Omental fat pad (tissue), 4 donors: ENCODE measurements around the gene LYPD1. TPM values are rescaled to one million over a fixed set of nuclear protein-coding genes. Genes with fewer than 3 reads are reported as not detected.

Experiments
- ATAC-seq: fragments of 150-250 bp; one replicate; pipeline ENCODE4 v1.9.1; 2016; ENCODE audit warnings: mild to moderate bottlenecking, moderate library complexity; ENCODE audit not compliant: low FRiP score
- DNase-seq: peaks from one replicate; pipeline ENCODE4 v3.0.0-alpha.2; 2019; ENCODE audit warnings: low spot score
- total RNA-seq, 4 donors: library from RNA; depleted of rRNA; stranded (reverse); fragments of >200 nt; gene quantifications; one replicate each; pipeline ENCODE4 v1.1.0, GENCODE V29; 2016
- TF ChIP-seq, protein P1 (sequence below), 3 donors: fragments of 450-650 bp; IDR thresholded peaks; one replicate each; pipeline ENCODE4 v1.5.1; 2016 to 2017; ENCODE audit warnings: antibody characterized with exemption in 3 of 3, mild to moderate bottlenecking in 3 of 3, moderate library complexity in 2 of 3

LYPD1 gene
- total RNA-seq, 4 donors from 2014 or later: 0.48 TPM; not detected in 3

DNA sequence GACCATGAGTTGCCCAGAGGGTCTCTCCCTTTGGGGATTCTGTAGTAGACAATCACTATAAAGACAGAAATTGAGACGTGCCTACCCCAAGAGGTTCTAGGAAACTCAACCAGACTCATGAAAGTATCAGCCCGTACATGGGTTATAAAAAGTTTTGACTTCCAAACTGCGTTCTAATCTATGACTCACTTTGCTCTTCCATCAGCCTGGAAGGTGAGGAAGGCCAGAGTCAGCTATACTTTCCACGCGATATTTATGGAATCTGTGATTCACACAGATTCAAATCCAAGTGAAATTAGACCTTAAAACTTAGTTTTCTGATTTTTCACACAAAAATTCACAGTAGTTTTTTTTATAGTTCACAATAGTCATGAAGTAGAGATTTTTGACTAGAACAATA, 7.7 kb upstream of the LYPD1 start:
- TF ChIP-seq, protein P1, sequence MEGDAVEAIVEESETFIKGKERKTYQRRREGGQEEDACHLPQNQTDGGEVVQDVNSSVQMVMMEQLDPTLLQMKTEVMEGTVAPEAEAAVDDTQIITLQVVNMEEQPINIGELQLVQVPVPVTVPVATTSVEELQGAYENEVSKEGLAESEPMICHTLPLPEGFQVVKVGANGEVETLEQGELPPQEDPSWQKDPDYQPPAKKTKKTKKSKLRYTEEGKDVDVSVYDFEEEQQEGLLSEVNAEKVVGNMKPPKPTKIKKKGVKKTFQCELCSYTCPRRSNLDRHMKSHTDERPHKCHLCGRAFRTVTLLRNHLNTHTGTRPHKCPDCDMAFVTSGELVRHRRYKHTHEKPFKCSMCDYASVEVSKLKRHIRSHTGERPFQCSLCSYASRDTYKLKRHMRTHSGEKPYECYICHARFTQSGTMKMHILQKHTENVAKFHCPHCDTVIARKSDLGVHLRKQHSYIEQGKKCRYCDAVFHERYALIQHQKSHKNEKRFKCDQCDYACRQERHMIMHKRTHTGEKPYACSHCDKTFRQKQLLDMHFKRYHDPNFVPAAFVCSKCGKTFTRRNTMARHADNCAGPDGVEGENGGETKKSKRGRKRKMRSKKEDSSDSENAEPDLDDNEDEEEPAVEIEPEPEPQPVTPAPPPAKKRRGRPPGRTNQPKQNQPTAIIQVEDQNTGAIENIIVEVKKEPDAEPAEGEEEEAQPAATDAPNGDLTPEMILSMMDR (IDR thresholded peaks at IDR 0.05): no peak
- DNase-seq (no peak), ATAC-seq (no peak)

DNA sequence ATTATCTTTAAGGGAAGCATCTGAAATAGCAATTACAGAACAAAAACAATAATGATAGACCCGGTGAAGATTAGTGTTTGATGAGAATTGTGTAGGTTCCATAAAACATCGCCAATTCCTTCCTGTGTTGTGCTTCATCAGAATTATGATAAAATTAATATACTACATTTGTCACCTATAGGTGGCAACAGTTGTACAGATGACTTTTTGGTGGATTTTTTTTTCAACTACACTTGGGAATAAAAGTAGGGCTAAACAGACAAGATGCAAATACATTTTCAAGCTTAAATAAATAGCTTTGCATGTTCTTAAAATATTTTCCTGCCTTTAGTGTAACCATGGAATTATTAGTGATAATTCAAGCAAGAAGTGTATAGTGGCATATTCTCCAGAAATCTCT, 7.0 kb upstream of the LYPD1 start:
- TF ChIP-seq, protein P1 (IDR thresholded peaks at IDR 0.05): no peak
- no peak for ATAC-seq
- DNase-seq: no peak

DNA sequence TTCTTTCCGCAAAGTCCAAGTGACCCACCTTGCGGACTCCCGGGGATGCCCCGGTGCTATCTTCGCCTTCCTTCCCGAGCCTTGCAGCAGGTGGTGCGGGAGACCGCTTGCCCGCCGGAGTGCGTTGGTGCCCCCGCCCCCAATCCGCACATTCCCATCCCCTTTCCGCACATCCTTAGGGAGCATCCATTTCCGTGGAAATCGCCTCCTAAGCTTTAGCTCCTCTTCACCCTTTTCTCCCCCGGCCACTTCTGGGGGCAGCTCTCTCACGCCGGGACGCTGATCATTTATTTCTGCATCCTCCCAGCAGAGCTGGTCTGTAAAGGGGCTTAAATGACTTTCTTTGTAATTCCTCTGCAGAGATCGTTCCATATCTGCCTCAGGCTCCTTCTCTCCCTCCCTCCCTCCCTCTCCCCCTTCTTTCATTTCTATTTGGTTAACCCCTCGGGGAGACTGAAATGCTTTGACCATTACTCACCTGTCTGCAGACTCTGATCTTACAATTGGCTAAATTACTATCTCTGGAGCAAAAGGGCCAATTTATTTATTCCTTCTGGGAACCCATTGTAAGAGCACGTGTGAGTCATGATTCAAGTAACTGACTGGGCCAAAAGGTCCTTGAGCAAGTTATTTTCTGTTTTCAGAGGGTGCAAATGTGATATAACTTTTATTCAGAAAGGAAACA, 1.3 kb upstream of the LYPD1 start:
- TF ChIP-seq, protein P1 (IDR thresholded peaks at IDR 0.05): no peak
- ATAC-seq (peak; percentile 35), DNase-seq (no peak)

DNA sequence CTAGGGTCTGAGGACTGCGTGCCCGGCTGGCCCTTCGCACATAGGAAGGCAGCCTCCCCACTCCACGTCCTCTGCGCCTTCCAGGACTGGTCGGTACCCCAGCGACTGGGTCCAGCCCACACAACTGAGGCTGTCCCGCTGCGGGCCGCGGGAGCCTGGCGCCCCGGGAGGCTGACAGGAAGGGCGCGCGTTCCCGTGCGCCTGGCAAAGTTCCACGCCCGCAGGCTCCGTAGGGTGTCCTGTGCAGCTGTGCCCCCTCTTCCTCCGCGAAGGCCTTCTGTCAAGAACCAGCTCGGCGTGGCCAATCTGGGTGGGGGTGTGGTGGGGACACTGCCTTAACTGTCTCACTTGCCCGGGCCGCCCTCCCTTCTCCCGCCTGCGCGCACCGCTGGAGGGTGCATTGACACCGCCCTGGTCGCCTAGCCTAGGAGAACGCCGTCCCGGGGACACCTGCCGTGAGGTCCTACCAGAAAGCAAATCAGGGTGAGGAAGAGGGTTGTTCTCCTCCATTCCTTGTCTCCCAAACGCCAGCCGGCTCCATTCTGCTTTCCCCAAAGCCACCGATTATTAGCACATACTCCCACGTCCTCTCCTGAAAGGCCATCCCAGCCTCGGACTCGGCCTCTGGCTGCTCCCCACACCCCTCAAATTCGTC, 618 bp upstream of the LYPD1 start:
- TF ChIP-seq, protein P1 (IDR thresholded peaks at IDR 0.05): no peak
- ATAC-seq: no peak

DNA sequence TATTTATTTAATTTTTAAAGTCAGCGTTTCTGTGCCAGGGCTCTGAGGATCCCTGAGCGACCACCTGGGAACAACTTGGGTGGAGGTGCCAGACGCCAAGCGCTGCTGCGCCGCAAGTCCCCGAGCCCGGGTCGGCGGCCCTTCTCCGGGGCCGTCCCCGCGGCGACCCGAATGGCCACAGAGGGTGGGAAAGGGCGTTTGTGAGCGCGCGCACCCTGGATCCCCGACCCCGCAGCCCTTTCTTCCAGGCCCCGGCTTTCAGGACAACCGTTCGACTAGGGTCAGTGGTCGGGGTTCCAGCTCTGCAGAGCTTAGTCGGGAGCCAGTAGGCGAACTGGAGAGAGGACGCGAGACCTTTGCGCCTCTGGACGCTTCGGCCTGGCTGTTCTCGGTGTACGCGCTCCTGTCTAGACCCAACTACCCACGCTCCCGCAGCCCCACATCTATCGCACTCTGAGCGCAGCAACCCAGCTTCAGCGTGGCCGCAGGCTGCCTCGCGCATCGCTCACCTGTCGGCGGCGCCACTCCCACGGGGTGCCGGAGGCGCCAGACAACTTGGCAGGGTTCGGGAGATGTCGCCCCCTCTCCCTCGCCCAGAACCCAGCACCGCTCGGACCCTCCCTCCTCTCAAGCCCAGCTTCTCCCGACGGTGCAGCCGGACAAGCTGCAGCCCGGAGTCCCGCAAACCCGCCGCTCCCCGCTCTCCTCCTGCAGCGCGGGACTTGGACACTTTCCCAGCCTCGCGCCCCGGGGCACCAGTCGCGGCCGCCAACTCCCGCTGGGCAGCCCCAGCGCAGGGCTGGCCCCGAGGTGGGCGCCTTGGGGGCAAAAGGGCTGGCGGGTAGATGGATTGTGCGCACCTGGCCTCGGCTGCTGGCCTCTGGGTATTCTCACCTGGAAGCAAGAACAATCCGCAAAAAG, 758 bp downstream of the LYPD1 start:
- TF ChIP-seq, protein P1 (IDR thresholded peaks at IDR 0.05): no peak
- ATAC-seq (no peak), DNase-seq (no peak)

More for the DNA sequence above, 618 bp upstream of the LYPD1 start:
- no peak for DNase-seq

DNA sequence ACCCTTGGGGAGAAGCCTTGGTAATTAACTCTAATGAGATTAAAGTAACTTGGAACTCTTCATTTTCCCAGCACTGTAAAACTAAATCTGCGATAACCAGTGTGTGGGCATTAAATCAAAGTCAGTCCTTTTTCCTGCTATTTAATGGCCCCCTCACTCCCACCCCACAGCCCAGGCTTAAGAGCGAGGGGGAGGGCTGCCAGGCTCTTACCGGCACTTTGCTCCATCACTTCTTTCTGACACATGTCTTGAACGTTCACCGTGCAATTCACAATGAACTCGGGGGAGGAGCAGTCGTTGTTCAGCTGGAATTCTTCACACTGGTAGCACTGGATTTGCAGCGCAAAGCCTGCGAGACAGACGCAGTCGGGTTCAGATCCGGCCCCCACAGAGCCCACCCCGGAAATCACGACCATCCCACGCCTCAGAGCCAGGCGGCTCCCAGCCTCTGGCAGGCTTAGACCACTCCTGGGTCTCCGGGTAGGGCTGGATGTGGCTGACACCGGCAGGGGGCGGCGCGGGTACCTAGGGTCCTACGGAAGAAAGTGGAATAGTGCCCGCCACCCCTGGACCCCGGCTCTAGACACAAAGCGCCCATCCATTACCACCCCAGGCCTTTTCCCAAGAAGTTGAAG, 1.7 kb downstream of the LYPD1 start:
- DNase-seq: no peak
- ATAC-seq: no peak
- TF ChIP-seq, protein P1 (IDR thresholded peaks at IDR 0.05): no peak
